Liver (tissue), 9 donors: ENCODE results near the gene UMAD1. TPM values are rescaled to one million over a fixed set of nuclear protein-coding genes. Genes with fewer than 3 reads are reported as not detected.
"Not testable (repeated sequence)": the region's sequence is repeated elsewhere in the genome, so short reads cannot be mapped to it uniquely, and the experiment has no call there.

Source experiments
- DNase-seq: peaks from one replicate; pipeline ENCODE4 v3.0.0-alpha.2; 2017; ENCODE audit warnings: low spot score
- H3K27ac ChIP-seq, 2 donors: one replicate each; pipeline ENCODE4 v1.7.0; 2013; ENCODE audit warnings: inconsistent platforms in 2 of 2, low read length in 2 of 2, control low read depth in 1 of 2, low read depth in 1 of 2, mild to moderate bottlenecking in 1 of 2
- H3K27me3 ChIP-seq, 4 donors: one replicate each; pipeline versions ENCODE4 v1.6.1 to v1.7.0; 2013; ENCODE audit warnings: low read length in 3 of 4, inconsistent platforms in 1 of 4, mild to moderate bottlenecking in 1 of 4, moderate library complexity in 1 of 4; ENCODE audit not compliant: control insufficient read depth in 4 of 4, insufficient read depth in 4 of 4
- H3K36me3 ChIP-seq, 4 donors: one replicate each; pipeline versions ENCODE4 v1.6.1 to v1.7.0; 2013; ENCODE audit warnings: low read length in 3 of 4, mild to moderate bottlenecking in 3 of 4, low read depth in 1 of 4, moderate library complexity in 1 of 4; ENCODE audit not compliant: control insufficient read depth in 4 of 4, insufficient read depth in 3 of 4
- H3K4me1 ChIP-seq, 4 donors: one replicate each; pipeline versions ENCODE4 v1.6.1 to v1.7.0; 2013; ENCODE audit warnings: low read length in 3 of 4, mild to moderate bottlenecking in 3 of 4, moderate library complexity in 1 of 4; ENCODE audit not compliant: control insufficient read depth in 4 of 4, insufficient read depth in 4 of 4
- H3K4me3 ChIP-seq, 3 donors: one replicate each; pipeline versions ENCODE4 v1.6.1 to v1.7.0; 2013; ENCODE audit warnings: low read length in 3 of 3, control low read depth in 1 of 3, low read depth in 1 of 3, mild to moderate bottlenecking in 1 of 3
- H3K9ac ChIP-seq, 2 donors: one replicate each; pipeline ENCODE4 v1.7.0; 2013; ENCODE audit warnings: low read length in 2 of 2, mild to moderate bottlenecking in 2 of 2, moderate library complexity in 2 of 2, control low read depth in 1 of 2, low read depth in 1 of 2
- H3K9me3 ChIP-seq, 4 donors: one replicate each; pipeline versions ENCODE4 v1.6.1 to v1.7.0; 2013; ENCODE audit warnings: low read length in 3 of 4; ENCODE audit not compliant: control insufficient read depth in 4 of 4
- ATF3 ChIP-seq: IDR thresholded peaks from 2 replicates; pipeline ENCODE4 v1.6.1; 2016; ENCODE audit warnings: antibody characterized with exemption
- CTCF ChIP-seq: fragments of 150-350 bp; IDR thresholded peaks from 2 replicates; pipeline ENCODE4 v1.5.1; 2017; ENCODE audit warnings: improper control_type of control experiment, low read depth, low read length; ENCODE audit not compliant: missing input control
- FOXA1 ChIP-seq: IDR thresholded peaks from 2 replicates; pipeline ENCODE4 v1.6.1; 2016; ENCODE audit warnings: antibody characterized with exemption
- HNF4A ChIP-seq, 2 donors: conservative IDR thresholded peaks; 2 replicates each; pipeline ENCODE4 v1.6.1; 2016; ENCODE audit warnings: antibody characterized with exemption in 2 of 2, mild to moderate bottlenecking in 2 of 2
- JUND ChIP-seq, 2 donors: IDR thresholded peaks; 2 replicates each; pipeline ENCODE4 v1.6.1; 2016; ENCODE audit warnings: antibody characterized with exemption in 2 of 2
- NR2F2 ChIP-seq: IDR thresholded peaks from 2 replicates; pipeline ENCODE4 v1.6.1; 2016; ENCODE audit warnings: antibody characterized with exemption
- RAD21 ChIP-seq, 2 donors: IDR thresholded peaks; 2 replicates each; pipeline ENCODE4 v1.6.1; 2016; ENCODE audit warnings: antibody characterized with exemption in 2 of 2, mild to moderate bottlenecking in 2 of 2
- REST ChIP-seq: IDR thresholded peaks from 2 replicates; pipeline ENCODE4 v1.6.1; 2016; ENCODE audit warnings: antibody characterized with exemption, mild to moderate bottlenecking
- SP1 ChIP-seq: IDR thresholded peaks from 2 replicates; pipeline ENCODE4 v1.6.1; 2018; ENCODE audit warnings: antibody characterized with exemption, mild to moderate bottlenecking
- YY1 ChIP-seq: IDR thresholded peaks from 2 replicates; pipeline ENCODE4 v1.6.1; 2016; ENCODE audit warnings: antibody characterized with exemption, mild to moderate bottlenecking
- WGBS: extraction: QIAGEN DNeasy Blood & Tissue Kit; methylation state at CpG from one replicate; pipeline ENCODE4 v1.1.7; 2013; 5-methylcytosine and 5-hydroxymethylcytosine counted together
- polyA plus RNA-seq, 2 donors: library from polyadenylated mRNA; stranded (reverse) in 1 of 2; unstranded in 1 of 2; fragments of 200-250 nt in 1 of 2; fragments of >200 nt in 1 of 2; fragmentation: Nextera tagmentation in 1 of 2; extraction: Ambion mirVana in 1 of 2; gene quantifications; one replicate each; pipeline versions ENCODE4 v1.2.1 to v1.2.3, GENCODE V29; 2013 to 2015
- total RNA-seq, 2 donors: library from RNA; depleted of rRNA; stranded (reverse); fragments of >200 nt; gene quantifications; one replicate each; pipeline ENCODE4 v1.2.3, GENCODE V29; 2014
- donor health status: healthy.
- donor health status: healthy.
- donor health status: healthy.
- donor health status: healthy.
- donor health status: healthy.

UMAD1 gene
- total and polyA plus RNA-seq, 4 donors: 5.9 to 12.2 (median 7.9) TPM

GRCh38 chr7:7802531-7802930 lies 162.0 kb downstream of the UMAD1 start:
- Histone ChIP-seq H3K4me1 (peaks cover 0 to 7% (median 2%) of the 10 kb centered on the region in 4 donors), H3K9ac (no peak overlapping the region), H3K36me3 (no peaks in the 10 kb centered on the region), H3K27me3 (no peaks in the 10 kb centered on the region), H3K27ac (no peak overlapping the region), H3K9me3 (no peaks in the 10 kb centered on the region), H3K4me3 (no peak overlapping the region)
- no peak for DNase-seq
- no peak for TF ChIP-seq FOXA1
- no peak for TF ChIP-seq SP1
- no peak for TF ChIP-seq HNF4A (conservative IDR thresholded peaks at IDR 0.05)
- TF ChIP-seq RAD21 (IDR thresholded peaks at IDR 0.05): no peak
- no peak for TF ChIP-seq CTCF
- TF ChIP-seq REST: no peak
- no peak for TF ChIP-seq NR2F2
- no peak for TF ChIP-seq JUND (IDR thresholded peaks at IDR 0.05)
- TF ChIP-seq ATF3: no peak
- TF ChIP-seq YY1: no peak
- 98% methylated on average over 2 of the region's 2 CpGs for WGBS

- H3K9me3 ChIP-seq: no peaks in the 10 kb centered on the region
- no peak overlapping the region for H3K27ac ChIP-seq
- no peak overlapping the region for H3K4me3 ChIP-seq
- no peaks in the 10 kb centered on the region for H3K36me3 ChIP-seq
- TF ChIP-seq SP1: no peak
- H3K4me1 ChIP-seq: peaks cover 0 to 9% (median 2%) of the 10 kb centered on the region in 4 donors
- H3K27me3 ChIP-seq: no peaks in the 10 kb centered on the region
- DNase-seq: no peak
- WGBS: 96% methylated on average over 3 of the region's 3 CpGs
- H3K9ac ChIP-seq: no peak overlapping the region
Measured at GRCh38 chr7:7803715-7804178, 163.2 kb downstream of the UMAD1 start.

- not testable (repeated sequence) for H3K9me3 ChIP-seq, H3K36me3 ChIP-seq, H3K9ac ChIP-seq, H3K4me1 ChIP-seq, H3K27me3 ChIP-seq, DNase-seq, H3K4me3 ChIP-seq, H3K27ac ChIP-seq
- WGBS: 87% methylated on average over 9 of the region's 9 CpGs
Measured at GRCh38 chr7:7804822-7805221, 164.3 kb downstream of the UMAD1 start.
